H1 (cell line): Measurements from ENCODE around the gene TMEM130. TPM values are rescaled to one million over a fixed set of nuclear protein-coding genes. Genes with fewer than 3 reads are reported as not detected.

Experiments used
- BRCA1 ChIP-seq: IDR thresholded peaks from 2 replicates; pipeline ENCODE4 v1.6.1; 2012; ENCODE audit warnings: low read depth, low read length, improper control_type of control experiment
- CREB1 ChIP-seq: IDR thresholded peaks from 2 replicates; pipeline ENCODE4 v1.6.1; 2012; ENCODE audit warnings: inconsistent platforms
- KDM4A ChIP-seq: IDR thresholded peaks from one replicate; pipeline ENCODE4 v1.7.1; 2012; ENCODE audit warnings: low read depth, mild to moderate bottlenecking, moderate library complexity, low read length, inconsistent platforms; ENCODE audit not compliant: severe bottlenecking
- RBBP5 ChIP-seq: IDR thresholded peaks from 2 replicates; pipeline ENCODE4 v1.7.1; 2012; ENCODE audit warnings: low read depth, mild to moderate bottlenecking, inconsistent platforms, low read length, moderate library complexity, borderline replicate concordance
- SUZ12 ChIP-seq: fragments of 200-600 bp; sonication (generic); IDR thresholded peaks from 2 replicates; pipeline ENCODE4 v1.6.1; 2012; ENCODE audit warnings: mild to moderate bottlenecking, inconsistent platforms, low read length, moderate library complexity, mixed read lengths
- ZNF274 ChIP-seq: IDR thresholded peaks from 2 replicates; pipeline ENCODE4 v1.7.0; 2012; ENCODE audit warnings: low read length, borderline replicate concordance; ENCODE audit errors: extremely low read depth
- polyA plus RNA-seq, 7 experiments: library from polyadenylated mRNA; depleted of rRNA in 3 of 7; stranded (reverse) in 5 of 7; unstranded in 2 of 7; fragments of >200 nt in 5 of 7; fragments of 200-250 nt in 2 of 7; gene quantifications; 1 replicate in 5 of 7; 2 replicates in 1 of 7; 4 replicates in 1 of 7; pipeline versions ENCODE4 v1.2.1 to v1.2.3, GENCODE V29; 2011 to 2013; ENCODE audit warnings: missing spikeins in 2 of 7, mixed read lengths in 2 of 7
- total RNA-seq: library from RNA; stranded (reverse); fragmentation: NEBNext Ultra II Directional; extraction: Animal tissue kit (Norgen Biotek cat#: 25700); gene quantifications from 2 replicates; pipeline ENCODE4 v1.2.1, GENCODE V29; 2021

The TMEM130 gene
- total and polyA plus RNA-seq, 2 of the 8 experiments (the other 6 are each of a cell fraction or from before 2014, with no cell fraction given): 2.9 to 6.6 TPM

GRCh38 chr7:98840096-98840495 is 29.7 kb downstream of the TMEM130 start (continued):
- TF ChIP-seq SUZ12 (no peak), ZNF274 (no peak), CREB1 (no peak), KDM4A (no peak), RBBP5 (no peak), BRCA1 (no peak)
